HEK293 (cell line): ENCODE measurements around the gene RDH5.

Experiments
- AEBP2 ChIP-seq: fragments of 450-650 bp; formaldehyde crosslinking; IDR thresholded peaks from 2 replicates; pipeline ENCODE4 v1.5.1; 2016; ENCODE audit warnings: missing biosample characterization, missing genetic modification characterization, borderline replicate concordance
- GLIS2 ChIP-seq: fragments of 450-650 bp; formaldehyde crosslinking; IDR thresholded peaks from 2 replicates; pipeline ENCODE4 v1.5.1; 2016; ENCODE audit warnings: missing biosample characterization, missing genetic modification characterization
- PBX3 ChIP-seq: sonication (generic); formaldehyde crosslinking; IDR thresholded peaks from 2 replicates; pipeline ENCODE4 v1.8.1; 2022; ENCODE audit warnings: mild to moderate bottlenecking, moderate library complexity, missing genetic modification reagents
- PRDM4 ChIP-seq: fragments of 450-650 bp; formaldehyde crosslinking; IDR thresholded peaks from 2 replicates; pipeline ENCODE4 v1.5.1; 2017; ENCODE audit warnings: missing biosample characterization, missing genetic modification characterization
- SCRT2 ChIP-seq: fragments of 450-650 bp; formaldehyde crosslinking; IDR thresholded peaks from 2 replicates; pipeline ENCODE4 v1.5.1; 2016; ENCODE audit warnings: missing biosample characterization, missing genetic modification characterization
- ZBTB10 ChIP-seq: fragments of 450-650 bp; formaldehyde crosslinking; IDR thresholded peaks from 2 replicates; pipeline ENCODE4 v1.5.1; 2016; ENCODE audit warnings: missing biosample characterization, missing genetic modification characterization
- ZBTB8A ChIP-seq: fragments of 450-650 bp; formaldehyde crosslinking; IDR thresholded peaks from 2 replicates; pipeline ENCODE4 v1.5.1; 2016; ENCODE audit warnings: missing biosample characterization, missing genetic modification characterization
- ZEB2 ChIP-seq: fragments of 450-650 bp; formaldehyde crosslinking; IDR thresholded peaks from 2 replicates; pipeline ENCODE4 v1.5.1; 2016; ENCODE audit warnings: missing biosample characterization, missing genetic modification characterization
- ZNF10 ChIP-seq: fragments of 450-650 bp; formaldehyde crosslinking; IDR thresholded peaks from 2 replicates; pipeline ENCODE4 v1.5.1; 2017; ENCODE audit warnings: missing biosample characterization, missing genetic modification characterization
- ZNF138 ChIP-seq: fragments of 450-650 bp; formaldehyde crosslinking; IDR thresholded peaks from 2 replicates; pipeline ENCODE4 v1.5.1; 2016; ENCODE audit warnings: missing biosample characterization, missing genetic modification characterization, borderline replicate concordance
- ZNF146 ChIP-seq: fragments of 450-650 bp; formaldehyde crosslinking; IDR thresholded peaks from 2 replicates; pipeline ENCODE4 v1.5.1; 2016; ENCODE audit warnings: missing biosample characterization, missing genetic modification characterization
- ZNF157 ChIP-seq: fragments of 450-650 bp; formaldehyde crosslinking; IDR thresholded peaks from 2 replicates; pipeline ENCODE4 v1.5.1; 2016; ENCODE audit warnings: missing biosample characterization, missing genetic modification characterization
- ZNF174 ChIP-seq: fragments of 450-650 bp; formaldehyde crosslinking; IDR thresholded peaks from 2 replicates; pipeline ENCODE4 v1.5.0; 2017; ENCODE audit warnings: missing biosample characterization, mild to moderate bottlenecking, missing genetic modification characterization
- ZNF19 ChIP-seq: fragments of 450-650 bp; formaldehyde crosslinking; IDR thresholded peaks from 2 replicates; pipeline ENCODE4; 2016; ENCODE audit warnings: missing biosample characterization, missing genetic modification characterization, low read depth
- ZNF2 ChIP-seq: fragments of 450-650 bp; formaldehyde crosslinking; IDR thresholded peaks from 2 replicates; pipeline ENCODE4 v1.5.1; 2016; ENCODE audit warnings: missing biosample characterization, missing genetic modification characterization
- ZNF292 ChIP-seq: fragments of 450-650 bp; formaldehyde crosslinking; IDR thresholded peaks from 2 replicates; pipeline ENCODE4 v1.5.1; 2016; ENCODE audit warnings: low read depth, missing biosample characterization, missing genetic modification characterization, borderline replicate concordance
- ZNF311 ChIP-seq: fragments of 450-650 bp; formaldehyde crosslinking; IDR thresholded peaks from 2 replicates; pipeline ENCODE4 v1.5.1; 2017; ENCODE audit warnings: missing biosample characterization, missing genetic modification characterization, borderline replicate concordance
- ZNF335 ChIP-seq: fragments of 450-650 bp; formaldehyde crosslinking; conservative IDR thresholded peaks from 2 replicates; pipeline ENCODE4 v1.5.1; 2016; ENCODE audit warnings: missing biosample characterization, missing genetic modification characterization
- ZNF362 ChIP-seq: fragments of 450-650 bp; formaldehyde crosslinking; IDR thresholded peaks from 2 replicates; pipeline ENCODE4 v1.5.1; 2016; ENCODE audit warnings: missing biosample characterization, missing genetic modification characterization
- ZNF37A ChIP-seq: fragments of 450-650 bp; IDR thresholded peaks from 2 replicates; pipeline ENCODE4 v1.5.1; 2018; ENCODE audit warnings: missing biosample characterization, missing genetic modification characterization
- ZNF404 ChIP-seq: fragments of 450-650 bp; formaldehyde crosslinking; IDR thresholded peaks from 2 replicates; pipeline ENCODE4 v1.5.1; 2017; ENCODE audit warnings: missing biosample characterization, missing genetic modification characterization
- ZNF473 ChIP-seq: fragments of 450-650 bp; formaldehyde crosslinking; IDR thresholded peaks from 2 replicates; pipeline ENCODE4 v1.5.1; 2017; ENCODE audit warnings: missing biosample characterization, missing genetic modification characterization
- ZNF510 ChIP-seq: fragments of 450-650 bp; formaldehyde crosslinking; IDR thresholded peaks from 2 replicates; pipeline ENCODE4 v1.5.1; 2018; ENCODE audit warnings: mild to moderate bottlenecking, missing genetic modification characterization, missing biosample characterization; ENCODE audit not compliant: insufficient replicate concordance
- ZNF544 ChIP-seq: fragments of 450-650 bp; formaldehyde crosslinking; IDR thresholded peaks from 2 replicates; pipeline ENCODE4 v1.5.0; 2017; ENCODE audit warnings: missing biosample characterization, missing genetic modification characterization
- ZNF555 ChIP-seq: fragments of 450-650 bp; formaldehyde crosslinking; conservative IDR thresholded peaks from 2 replicates; pipeline ENCODE4 v1.5.1; 2017; ENCODE audit warnings: missing biosample characterization, mild to moderate bottlenecking, missing genetic modification characterization, inconsistent platforms
- ZNF596 ChIP-seq: fragments of 450-650 bp; IDR thresholded peaks from 2 replicates; pipeline ENCODE4 v1.5.0; 2018; ENCODE audit warnings: missing biosample characterization, mild to moderate bottlenecking, missing genetic modification characterization, moderate library complexity
- ZNF624 ChIP-seq: fragments of 450-650 bp; formaldehyde crosslinking; IDR thresholded peaks from 2 replicates; pipeline ENCODE4 v1.5.1; 2017; ENCODE audit warnings: missing biosample characterization, missing genetic modification characterization
- ZNF664 ChIP-seq: fragments of 450-650 bp; formaldehyde crosslinking; IDR thresholded peaks from 2 replicates; pipeline ENCODE4 v1.5.1; 2016; ENCODE audit warnings: missing biosample characterization, missing genetic modification characterization
- ZNF76 ChIP-seq: fragments of 450-650 bp; formaldehyde crosslinking; IDR thresholded peaks from 2 replicates; pipeline ENCODE4; 2016; ENCODE audit warnings: low read depth, missing biosample characterization, missing genetic modification characterization, borderline replicate concordance
- ZNF792 ChIP-seq: fragments of 450-650 bp; formaldehyde crosslinking; IDR thresholded peaks from 2 replicates; pipeline ENCODE4 v1.5.1; 2016; ENCODE audit warnings: missing biosample characterization, missing genetic modification characterization
- ZNF843 ChIP-seq: fragments of 450-650 bp; formaldehyde crosslinking; IDR thresholded peaks from 2 replicates; pipeline ENCODE4 v1.5.1; 2016; ENCODE audit warnings: missing biosample characterization, missing genetic modification characterization
- ZSCAN5A ChIP-seq: fragments of 450-650 bp; formaldehyde crosslinking; IDR thresholded peaks from 2 replicates; pipeline ENCODE4 v1.5.1; 2016; ENCODE audit warnings: missing biosample characterization, missing genetic modification characterization

Gene RDH5

GRCh38 chr12:55707219-55707671 is 12.9 kb upstream of the RDH5 start (continued):
- TF ChIP-seq ZBTB10 (tag by site-specific recombination) (peak; percentile 45; the same call in 1 of the 2 replicates), ZNF76 (tag by site-specific recombination) (0 out of 2 replicates have a peak, but pooled peaks have one; percentile 34), ZNF843 (tag by site-specific recombination) (no peak), ZNF157 (tag by site-specific recombination) (no peak), ZEB2 (tag by site-specific recombination) (0 out of 2 replicates have a peak, but pooled peaks have one; percentile 28), ZNF792 (tag by site-specific recombination) (no peak), ZNF311 (tag by site-specific recombination) (no peak), GLIS2 (peak; percentile 40; the same call in 1 of the 2 replicates), SCRT2 (tag by site-specific recombination) (no peak), ZNF2 (tag by site-specific recombination) (no peak), ZSCAN5A (tag by site-specific recombination) (no peak), PBX3 (CRISPR knock-in tag) (no peak), ZNF37A (tag by site-specific recombination) (no peak), ZNF664 (tag by site-specific recombination) (no peak), ZNF335 (tag by site-specific recombination) (peak; percentile 98), ZNF146 (no peak), ZNF404 (no peak), ZNF362 (tag by site-specific recombination) (no peak), ZNF174 (tag by site-specific recombination) (no peak), ZNF19 (no peak), ZNF624 (tag by site-specific recombination) (no peak), ZNF292 (no peak), ZNF555 (tag by site-specific recombination) (no peak), AEBP2 (tag by site-specific recombination) (no peak), ZNF473 (tag by site-specific recombination) (no peak), ZNF138 (tag by site-specific recombination) (no peak), ZNF510 (tag by site-specific recombination) (no peak), PRDM4 (tag by site-specific recombination) (no peak), ZNF10 (tag by site-specific recombination) (no peak), ZNF544 (tag by site-specific recombination) (no peak), ZNF596 (no peak), ZBTB8A (tag by site-specific recombination) (0 out of 2 replicates have a peak, but pooled peaks have one; percentile 34)
